Activated CD8-positive, alpha-beta memory T cell treated with anti-CD3 and anti-CD28 coated beads for 1 hour (primary cell): Measurements from ENCODE around the gene ZNF70.

ENCODE experiments used
- DNase-seq, 2 donors: peaks; one replicate each; pipeline ENCODE4 v3.0.0-alpha.2; 2020; ENCODE audit warnings: low read depth in 1 of 2; ENCODE audit errors: extremely low read depth in 1 of 2

Gene ZNF70

GRCh38 chr22:23779731-23780130, 28.8 kb upstream of the ZNF70 start:
- DNase-seq = no peak

GRCh38 chr22:23779083-23779482, 28.2 kb upstream of the ZNF70 start:
- DNase-seq = no peak

GRCh38 chr22:23778577-23778900, 27.6 kb upstream of the ZNF70 start:
- DNase-seq = no peak

GRCh38 chr22:23777776-23778576, 27.1 kb upstream of the ZNF70 start:
- no peak for DNase-seq

- DNase-seq = no peak
Measured at GRCh38 chr22:23775779-23776375, 25.0 kb upstream of the ZNF70 start.

- no peak for DNase-seq
Measured at GRCh38 chr22:23774922-23775436, 24.1 kb upstream of the ZNF70 start.

- no peak for DNase-seq
Measured at GRCh38 chr22:23774114-23774921, 23.4 kb upstream of the ZNF70 start.

- no peak for DNase-seq
Measured at GRCh38 chr22:23773483-23774113, 22.7 kb upstream of the ZNF70 start.

GRCh38 chr22:23772649-23773473, 21.9 kb upstream of the ZNF70 start, which contains the start of gene MMP11:
Gene MMP11 (plus strand): TSS chr22:23772849. CDS start chr22:23772871, 22 bp downstream.
- DNase-seq = peak in 1 of 2 donors; percentile 49

GRCh38 chr22:23772315-23772648, 21.4 kb upstream of the ZNF70 start:
- no peak for DNase-seq

- no peak for DNase-seq
Measured at GRCh38 chr22:23769321-23769965, 18.5 kb upstream of the ZNF70 start.

- DNase-seq = peak in 1 of 2 donors; percentile 66
Measured at GRCh38 chr22:23767673-23768548, 17.0 kb upstream of the ZNF70 start, which contains the start of gene CHCHD10. Gene CHCHD10 (minus strand): TSS chr22:23767972. CDS start chr22:23767874, 98 bp downstream.

- DNase-seq = no peak
Measured at GRCh38 chr22:23767303-23767672, 16.4 kb upstream of the ZNF70 start.

GRCh38 chr22:23764899-23765881, 14.3 kb upstream of the ZNF70 start:
- DNase-seq = no peak

- DNase-seq = no peak
Measured at GRCh38 chr22:23763954-23764353, 13.0 kb upstream of the ZNF70 start.

GRCh38 chr22:23763579-23763945, 12.7 kb upstream of the ZNF70 start:
- peak in 1 of 2 donors; percentile 36 for DNase-seq

- DNase-seq = no peak
Measured at GRCh38 chr22:23762842-23763578, 12.1 kb upstream of the ZNF70 start, which contains the start of gene C22orf15. Gene C22orf15 (plus strand): TSS chr22:23762990. CDS start chr22:23763307, 317 bp downstream.
